Activated T-cell treated with anti-CD3 and anti-CD28 coated beads, Interleukin-2, amount 50 U/mL, for 4 hours (primary cell): ENCODE results near the gene WWOX. TPM values are rescaled to one million over a fixed set of nuclear protein-coding genes. Genes with fewer than 3 reads are reported as not detected.

ENCODE experiments used
- ATAC-seq, 2 donors: fragments of 200-7000 bp; cut with Tn5 transposase; one replicate each; pipeline ENCODE4 v1.10.0; 2021
- DNase-seq: peaks from one replicate; pipeline ENCODE4 v3.0.0-alpha.2; 2020
- H3K27me3 Mint-ChIP-seq: one replicate; pipeline ENCODE4 v1.8.0; 2021; ENCODE audit warnings: low read depth, mixed read lengths
- H3K36me3 Mint-ChIP-seq: one replicate; pipeline ENCODE4 v1.8.0; 2022; ENCODE audit warnings: mixed read lengths; ENCODE audit not compliant: insufficient read depth
- H3K4me1 Mint-ChIP-seq: one replicate; pipeline ENCODE4 v1.8.0; 2021; ENCODE audit warnings: low read depth, mixed read lengths
- H3K4me3 Mint-ChIP-seq: one replicate; pipeline ENCODE4 v1.8.0; 2021; ENCODE audit warnings: mild to moderate bottlenecking, moderate library complexity, mixed read lengths
- H3K9me3 Mint-ChIP-seq: one replicate; pipeline ENCODE4 v1.8.0; 2021; ENCODE audit warnings: mixed read lengths
- total RNA-seq, 3 donors: library from RNA; stranded (reverse); gene quantifications; one replicate each; pipeline ENCODE4 v1.2.1, GENCODE V29; 2021

The WWOX gene
- total RNA-seq, 3 donors from 2014 or later, result 13.9 to 19.1 (median 18.9) TPM

- Mint-ChIP-seq H3K4me1 (peaks cover 4% of the 10 kb centered on the region), H3K4me3 (no peak overlapping the region), H3K27me3 (no peaks in the 10 kb centered on the region), H3K36me3 (no peaks in the 10 kb centered on the region), H3K9me3 (peaks cover under 1% of the 10 kb centered on the region)
- no peak for DNase-seq
- no peak for ATAC-seq
Measured at GRCh38 chr16:78800523-78800922, 701.1 kb downstream of the WWOX start.

- ATAC-seq, result no peak
- Mint-ChIP-seq H3K27me3 (no peaks in the 10 kb centered on the region), H3K36me3 (peaks cover 2% of the 10 kb centered on the region), H3K4me3 (no peak overlapping the region), H3K4me1 (peaks cover 2% of the 10 kb centered on the region), H3K9me3 (peaks cover 4% of the 10 kb centered on the region)
- DNase-seq, result no peak
Measured at GRCh38 chr16:78804058-78804735, 704.7 kb downstream of the WWOX start.

GRCh38 chr16:78805556-78805955, 706.1 kb downstream of the WWOX start:
- Mint-ChIP-seq H3K4me3 (no peak overlapping the region), H3K36me3 (peaks cover 2% of the 10 kb centered on the region), H3K27me3 (no peaks in the 10 kb centered on the region), H3K4me1 (peaks cover 2% of the 10 kb centered on the region), H3K9me3 (peaks cover 4% of the 10 kb centered on the region)
- no peak for DNase-seq
- no peak for ATAC-seq

GRCh38 chr16:78811247-78811646, 711.8 kb downstream of the WWOX start:
- ATAC-seq, result no peak

GRCh38 chr16:78812582-78812981, 713.1 kb downstream of the WWOX start:
- no peaks in the 10 kb centered on the region for H3K36me3 Mint-ChIP-seq
- no peaks in the 10 kb centered on the region for H3K4me1 Mint-ChIP-seq
- no peak overlapping the region for H3K4me3 Mint-ChIP-seq
- no peaks in the 10 kb centered on the region for H3K9me3 Mint-ChIP-seq
- H3K27me3 Mint-ChIP-seq, result no peaks in the 10 kb centered on the region
- DNase-seq (no peak), ATAC-seq (no peak)

More at GRCh38 chr16:78811247-78811646, 711.8 kb downstream of the WWOX start:
- no peaks in the 10 kb centered on the region for H3K27me3 Mint-ChIP-seq
- no peak for DNase-seq
- no peaks in the 10 kb centered on the region for H3K36me3 Mint-ChIP-seq
- H3K4me1 Mint-ChIP-seq, result no peaks in the 10 kb centered on the region
- no peak overlapping the region for H3K4me3 Mint-ChIP-seq
- no peaks in the 10 kb centered on the region for H3K9me3 Mint-ChIP-seq

GRCh38 chr16:78813661-78814311, 714.3 kb downstream of the WWOX start:
- H3K27me3 Mint-ChIP-seq, result no peaks in the 10 kb centered on the region
- DNase-seq (no peak), ATAC-seq (no peak)
- no peaks in the 10 kb centered on the region for H3K4me1 Mint-ChIP-seq
- no peaks in the 10 kb centered on the region for H3K9me3 Mint-ChIP-seq
- H3K4me3 Mint-ChIP-seq, result no peak overlapping the region
- no peaks in the 10 kb centered on the region for H3K36me3 Mint-ChIP-seq

GRCh38 chr16:78815713-78816112, 716.3 kb downstream of the WWOX start:
- no peak overlapping the region for H3K4me3 Mint-ChIP-seq
- no peak for ATAC-seq
- no peaks in the 10 kb centered on the region for H3K27me3 Mint-ChIP-seq
- H3K9me3 Mint-ChIP-seq, result no peaks in the 10 kb centered on the region
- no peak for DNase-seq
- H3K4me1 Mint-ChIP-seq, result no peaks in the 10 kb centered on the region
- H3K36me3 Mint-ChIP-seq, result no peaks in the 10 kb centered on the region

GRCh38 chr16:78816499-78817195, 717.2 kb downstream of the WWOX start:
- H3K36me3 Mint-ChIP-seq, result no peaks in the 10 kb centered on the region
- no peaks in the 10 kb centered on the region for H3K4me1 Mint-ChIP-seq
- H3K4me3 Mint-ChIP-seq, result no peak overlapping the region
- no peaks in the 10 kb centered on the region for H3K27me3 Mint-ChIP-seq
- DNase-seq (no peak), ATAC-seq (no peak)
- no peaks in the 10 kb centered on the region for H3K9me3 Mint-ChIP-seq

- no peaks in the 10 kb centered on the region for H3K9me3 Mint-ChIP-seq
- ATAC-seq (no peak), DNase-seq (no peak)
- no peak overlapping the region for H3K4me3 Mint-ChIP-seq
- no peaks in the 10 kb centered on the region for H3K4me1 Mint-ChIP-seq
- no peaks in the 10 kb centered on the region for H3K36me3 Mint-ChIP-seq
- no peaks in the 10 kb centered on the region for H3K27me3 Mint-ChIP-seq
Measured at GRCh38 chr16:78817200-78817739, 717.8 kb downstream of the WWOX start.

GRCh38 chr16:78821335-78821734, 721.9 kb downstream of the WWOX start:
- Mint-ChIP-seq H3K4me3 (no peak overlapping the region), H3K27me3 (no peaks in the 10 kb centered on the region), H3K4me1 (no peaks in the 10 kb centered on the region), H3K36me3 (peaks cover 5% of the 10 kb centered on the region), H3K9me3 (no peaks in the 10 kb centered on the region)
- DNase-seq (no peak), ATAC-seq (no peak)

GRCh38 chr16:78822509-78822908, 723.1 kb downstream of the WWOX start:
- H3K4me1 Mint-ChIP-seq, result no peaks in the 10 kb centered on the region
- peaks cover 5% of the 10 kb centered on the region for H3K36me3 Mint-ChIP-seq
- no peaks in the 10 kb centered on the region for H3K27me3 Mint-ChIP-seq
- no peak overlapping the region for H3K4me3 Mint-ChIP-seq
- H3K9me3 Mint-ChIP-seq, result no peaks in the 10 kb centered on the region
- ATAC-seq, result no peak
- DNase-seq, result no peak

GRCh38 chr16:78823027-78823426, 723.6 kb downstream of the WWOX start:
- Mint-ChIP-seq H3K27me3 (no peaks in the 10 kb centered on the region), H3K36me3 (peaks cover 5% of the 10 kb centered on the region)
- no peak for ATAC-seq

GRCh38 chr16:78829280-78829679, 729.8 kb downstream of the WWOX start:
- H3K4me3 Mint-ChIP-seq, result no peak overlapping the region
- H3K27me3 Mint-ChIP-seq, result no peaks in the 10 kb centered on the region
- no peaks in the 10 kb centered on the region for H3K4me1 Mint-ChIP-seq
- peaks cover 1% of the 10 kb centered on the region for H3K36me3 Mint-ChIP-seq
- no peaks in the 10 kb centered on the region for H3K9me3 Mint-ChIP-seq
- ATAC-seq (no peak), DNase-seq (no peak)

More at GRCh38 chr16:78823027-78823426, 723.6 kb downstream of the WWOX start:
- H3K4me3 Mint-ChIP-seq, result no peak overlapping the region
- H3K9me3 Mint-ChIP-seq, result no peaks in the 10 kb centered on the region
- no peak for DNase-seq
- H3K4me1 Mint-ChIP-seq, result no peaks in the 10 kb centered on the region

GRCh38 chr16:78830599-78830998, 731.1 kb downstream of the WWOX start:
- Mint-ChIP-seq H3K36me3 (no peaks in the 10 kb centered on the region), H3K4me1 (peaks cover 1% of the 10 kb centered on the region), H3K27me3 (no peaks in the 10 kb centered on the region), H3K9me3 (no peaks in the 10 kb centered on the region), H3K4me3 (no peak overlapping the region)
- ATAC-seq, result no peak
- no peak for DNase-seq
